Esophagus (tissue), 2 donors: ENCODE results near the gene CERS4. TPM values are rescaled to one million over a fixed set of nuclear protein-coding genes. Genes with fewer than 3 reads are reported as not detected.
"Not testable (repeated sequence)": the region's sequence is repeated elsewhere in the genome, so short reads cannot be mapped to it uniquely, and the experiment has no call there.

Source experiments
- H3K27ac ChIP-seq, 2 donors: one replicate each; pipeline ENCODE4 v1.5.1; 2013; ENCODE audit warnings: low read depth in 2 of 2, mild to moderate bottlenecking in 2 of 2, inconsistent platforms in 1 of 2, low read length in 1 of 2, moderate library complexity in 1 of 2
- H3K27me3 ChIP-seq, 2 donors: one replicate each; pipeline ENCODE4 v1.6.1; 2013; ENCODE audit warnings: low read length in 2 of 2, control low read depth in 1 of 2, mild to moderate bottlenecking in 1 of 2; ENCODE audit not compliant: insufficient read depth in 2 of 2, control insufficient read depth in 1 of 2
- H3K36me3 ChIP-seq, 2 donors: one replicate each; pipeline ENCODE4 v1.6.1; 2013; ENCODE audit warnings: low read length in 1 of 2; ENCODE audit not compliant: control insufficient read depth in 2 of 2, insufficient read depth in 2 of 2
- H3K4me1 ChIP-seq, 2 donors: one replicate each; pipeline ENCODE4 v1.6.1; 2013; ENCODE audit warnings: low read length in 1 of 2; ENCODE audit not compliant: control insufficient read depth in 2 of 2, insufficient read depth in 2 of 2
- H3K4me3 ChIP-seq, 2 donors: one replicate each; pipeline ENCODE4 v1.5.1; 2013; ENCODE audit warnings: low read length in 2 of 2, mild to moderate bottlenecking in 2 of 2, low read depth in 1 of 2, moderate library complexity in 1 of 2
- H3K9me3 ChIP-seq, 2 donors: one replicate each; pipeline ENCODE4 v1.6.1; 2013; ENCODE audit warnings: mild to moderate bottlenecking in 2 of 2, low read depth in 1 of 2, low read length in 1 of 2, moderate library complexity in 1 of 2; ENCODE audit not compliant: control insufficient read depth in 2 of 2, insufficient read depth in 1 of 2
- WGBS, 2 donors: extraction: QIAGEN DNeasy Blood & Tissue Kit; methylation state at CpG; one replicate each; pipeline ENCODE4 v1.1.7; 2013; 5-methylcytosine and 5-hydroxymethylcytosine counted together
- polyA plus RNA-seq, 2 donors: library from polyadenylated mRNA; stranded (reverse); fragments of 200-250 nt; gene quantifications; one replicate each; pipeline ENCODE4 v1.2.3, GENCODE V29; 2013
- donor health status: healthy with polysubstance abuse.
- donor health status: Bipolar disorder and iron deficiency.

CERS4 gene
- polyA plus RNA-seq, 2 donors: 67.7 to 70.0 TPM

DNA sequence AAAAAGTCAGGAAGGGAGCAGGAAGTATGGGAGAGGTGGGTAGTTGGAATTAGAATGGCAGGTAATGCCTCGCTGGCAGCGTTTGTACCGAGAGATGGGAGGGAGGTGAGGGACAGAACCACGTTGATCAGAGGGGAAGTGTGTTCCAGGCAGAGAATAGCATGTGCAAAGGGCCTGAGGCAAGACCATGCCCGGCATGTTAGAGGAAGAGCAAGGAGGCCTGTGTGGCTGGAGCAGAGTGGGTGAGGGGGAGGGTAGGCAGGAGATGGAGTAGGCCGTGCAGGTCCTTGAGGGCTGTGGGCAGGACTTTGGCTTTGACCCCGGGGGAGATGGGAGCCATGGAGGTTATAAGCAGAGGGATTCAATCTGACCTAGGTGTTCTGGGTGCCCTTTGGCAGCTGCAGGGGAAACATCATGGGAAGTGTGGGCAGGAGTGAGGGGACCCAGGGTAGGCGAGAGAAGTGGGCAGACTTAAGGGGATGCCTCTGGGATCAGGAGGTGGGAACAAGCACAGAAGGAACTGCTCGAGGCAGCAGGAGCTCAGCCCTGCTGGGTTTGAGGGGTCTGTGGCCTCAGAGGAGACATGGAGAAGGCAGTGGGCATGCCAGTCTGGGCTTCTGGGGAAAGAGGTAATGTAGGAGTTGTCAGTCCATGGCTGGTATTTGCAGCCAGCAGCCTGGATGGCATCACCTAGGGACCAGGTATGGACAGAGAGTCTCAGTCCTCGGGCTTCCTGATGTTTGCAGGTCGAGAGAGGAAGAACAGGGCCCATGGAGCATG is 50.2 kb downstream of the CERS4 start:
- H3K27me3 ChIP-seq: no peaks in the 10 kb centered on the region
- 86 to 88% methylated on average over 11 of the region's 11 CpGs for WGBS, 2 donors
- no peaks in the 10 kb centered on the region for H3K9me3 ChIP-seq
- no peak overlapping the region for H3K27ac ChIP-seq
- H3K4me1 ChIP-seq: peaks cover 0 to 2% of the 10 kb centered on the region in 2 donors
- peaks cover 17 to 38% of the 10 kb centered on the region in 2 donors for H3K36me3 ChIP-seq
- H3K4me3 ChIP-seq: no peak overlapping the region

DNA sequence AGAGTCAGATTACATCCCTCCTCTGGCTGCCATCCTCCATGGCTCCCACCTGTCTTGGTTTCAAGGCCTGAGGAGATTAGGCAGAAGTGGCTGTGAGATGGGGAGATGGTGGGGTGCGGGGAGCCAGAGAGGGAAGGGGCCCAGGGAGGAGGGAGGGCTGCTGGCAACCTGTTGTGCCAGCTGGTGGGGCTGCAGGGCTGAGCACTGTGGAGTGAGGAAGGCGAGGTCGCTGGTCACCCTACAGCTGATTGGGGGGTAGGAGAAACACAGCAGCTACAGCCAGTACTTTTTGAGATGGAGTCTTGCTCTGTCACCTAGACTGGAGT is 50.7 kb downstream of the CERS4 start:
- Histone ChIP-seq H3K27ac (no peak overlapping the region), H3K36me3 (peaks cover 17 to 36% of the 10 kb centered on the region in 2 donors), H3K9me3 (no peaks in the 10 kb centered on the region), H3K4me1 (peaks cover 0 to 2% of the 10 kb centered on the region in 2 donors), H3K4me3 (no peak overlapping the region), H3K27me3 (no peaks in the 10 kb centered on the region)
- 94 to 95% methylated on average over 3 of the region's 3 CpGs for WGBS, 2 donors

DNA sequence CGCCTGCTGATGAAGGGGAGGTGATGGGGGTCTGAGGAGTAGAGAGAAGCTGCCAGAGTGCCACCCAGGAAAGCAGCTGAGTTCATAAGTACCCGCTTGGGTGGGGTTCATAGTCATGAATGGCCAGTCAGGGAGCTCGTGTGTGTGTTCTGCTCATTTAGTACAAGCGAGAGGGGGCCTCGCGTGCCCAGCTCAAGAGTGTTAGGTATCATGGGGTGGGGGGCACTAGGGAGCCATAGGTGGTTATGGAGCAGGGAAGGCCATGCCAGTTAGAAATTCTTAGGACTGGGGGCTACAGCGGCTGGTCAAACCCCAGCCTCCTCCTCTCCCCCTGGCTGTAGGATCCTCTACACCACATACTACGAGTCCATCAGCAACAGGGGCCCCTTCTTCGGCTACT is 52.2 kb downstream of the CERS4 start:
- no peak overlapping the region for H3K4me3 ChIP-seq
- H3K27me3 ChIP-seq: no peaks in the 10 kb centered on the region
- H3K9me3 ChIP-seq: no peaks in the 10 kb centered on the region
- H3K27ac ChIP-seq: no peak overlapping the region
- no peaks in the 10 kb centered on the region for H3K4me1 ChIP-seq
- peaks cover 12 to 25% of the 10 kb centered on the region in 2 donors for H3K36me3 ChIP-seq
- 92 to 96% methylated on average over 9 of the region's 9 CpGs for WGBS, 2 donors

DNA sequence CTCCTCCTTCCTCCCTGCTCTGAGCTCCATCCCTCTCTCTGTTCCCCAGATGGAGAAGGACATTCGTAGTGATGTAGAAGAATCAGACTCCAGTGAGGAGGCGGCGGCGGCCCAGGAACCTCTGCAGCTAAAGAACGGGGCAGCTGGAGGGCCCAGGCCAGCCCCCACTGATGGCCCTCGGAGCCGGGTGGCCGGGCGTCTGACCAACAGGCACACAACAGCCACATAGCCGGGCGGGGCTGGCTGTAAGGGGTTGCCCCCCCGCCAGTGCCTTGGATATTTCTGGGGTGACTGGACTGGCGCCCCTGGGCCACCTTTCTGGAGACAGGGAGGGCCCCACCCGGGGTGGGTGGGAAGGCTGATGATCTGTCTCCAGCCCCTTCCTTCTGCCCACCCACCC is 52.7 kb downstream of the CERS4 start:
- Histone ChIP-seq H3K36me3 (peaks cover 7 to 20% of the 10 kb centered on the region in 2 donors), H3K27me3 (no peaks in the 10 kb centered on the region), H3K4me1 (no peaks in the 10 kb centered on the region), H3K9me3 (no peaks in the 10 kb centered on the region), H3K27ac (no peak overlapping the region), H3K4me3 (no peak overlapping the region)
- 87 to 95% methylated on average over 12 to 14 of the region's 14 CpGs for WGBS, 2 donors

DNA sequence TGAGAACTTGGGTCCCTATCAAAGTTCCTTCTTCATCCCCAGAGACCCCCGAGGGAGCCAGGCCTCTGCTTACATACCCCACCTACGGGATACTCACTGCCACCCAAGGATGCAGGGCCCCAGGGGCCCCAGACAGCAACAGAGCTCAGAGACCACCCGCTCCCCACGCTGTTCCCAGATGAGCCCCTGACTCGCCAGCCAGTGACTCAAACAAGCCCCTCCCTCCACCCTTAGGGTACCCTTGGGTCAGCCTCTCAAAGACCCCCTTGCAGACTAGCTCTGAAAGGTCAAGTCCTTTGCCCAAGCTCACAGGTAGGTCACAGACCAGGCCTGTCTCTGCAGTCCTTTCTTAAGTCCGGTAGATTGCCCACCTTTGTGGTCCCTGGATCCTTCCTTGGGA is 53.3 kb downstream of the CERS4 start:
- H3K4me3 ChIP-seq: no peak overlapping the region
- no peaks in the 10 kb centered on the region for H3K27me3 ChIP-seq
- WGBS, 2 donors: 93 to 95% methylated on average over 6 of the region's 6 CpGs
- H3K36me3 ChIP-seq: peaks cover 3 to 16% of the 10 kb centered on the region in 2 donors
- H3K9me3 ChIP-seq: no peaks in the 10 kb centered on the region
- no peaks in the 10 kb centered on the region for H3K4me1 ChIP-seq
- H3K27ac ChIP-seq: no peak overlapping the region

DNA sequence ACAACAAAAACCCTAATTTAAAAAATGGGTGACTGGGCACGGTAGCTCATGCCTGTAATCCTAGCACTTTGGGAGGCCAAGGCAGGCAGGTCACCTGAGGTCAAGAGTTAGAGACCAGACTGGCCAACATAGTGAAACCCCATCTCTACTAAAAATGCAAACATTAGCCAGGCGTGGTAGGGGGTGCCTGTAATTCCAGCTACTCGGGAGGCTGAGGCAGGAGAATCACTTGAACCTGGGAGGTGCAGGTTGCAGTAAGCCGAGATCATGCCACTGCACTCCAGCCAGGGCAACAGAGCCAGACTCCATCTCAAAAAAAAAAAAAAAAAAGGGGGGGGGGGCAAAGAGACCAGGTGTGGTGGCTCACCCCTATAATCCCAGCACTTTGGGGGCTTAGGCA is 55.1 kb downstream of the CERS4 start:
- WGBS, 2 donors: 93 to 94% methylated on average over 4 of the region's 4 CpGs
- H3K4me3 ChIP-seq, H3K27ac ChIP-seq: not testable (repeated sequence)

DNA sequence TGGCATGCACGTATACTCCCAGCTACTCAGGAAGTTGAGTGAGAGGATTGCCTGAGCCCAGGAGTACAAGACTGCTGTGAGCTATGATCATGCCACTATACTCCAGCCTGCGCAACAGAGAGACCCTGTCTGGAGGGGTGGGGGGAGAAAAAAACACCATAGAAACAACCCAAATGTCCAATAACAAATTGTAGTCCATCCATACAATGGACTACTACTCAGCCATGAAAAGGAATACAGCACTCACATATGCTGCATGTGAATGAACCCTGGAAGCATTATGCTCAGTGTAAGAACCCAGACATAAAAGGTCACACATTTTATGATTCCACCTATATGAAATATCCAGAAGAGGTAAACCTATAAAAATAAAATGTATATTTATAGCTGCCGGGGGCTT is 56.7 kb downstream of the CERS4 start:
- no peak overlapping the region for H3K4me3 ChIP-seq
- H3K27ac ChIP-seq: no peak overlapping the region
- WGBS, 2 donors: 74 to 75% methylated on average over 3 of the region's 3 CpGs
- peaks cover 3% of the 10 kb centered on the region in 2 donors for H3K36me3 ChIP-seq
- H3K4me1 ChIP-seq: no peaks in the 10 kb centered on the region
- H3K9me3 ChIP-seq: no peaks in the 10 kb centered on the region
- no peaks in the 10 kb centered on the region for H3K27me3 ChIP-seq

More for the DNA sequence above, 55.1 kb downstream of the CERS4 start:
- not testable (repeated sequence) for H3K27me3 ChIP-seq, H3K4me1 ChIP-seq, H3K9me3 ChIP-seq, H3K36me3 ChIP-seq

DNA sequence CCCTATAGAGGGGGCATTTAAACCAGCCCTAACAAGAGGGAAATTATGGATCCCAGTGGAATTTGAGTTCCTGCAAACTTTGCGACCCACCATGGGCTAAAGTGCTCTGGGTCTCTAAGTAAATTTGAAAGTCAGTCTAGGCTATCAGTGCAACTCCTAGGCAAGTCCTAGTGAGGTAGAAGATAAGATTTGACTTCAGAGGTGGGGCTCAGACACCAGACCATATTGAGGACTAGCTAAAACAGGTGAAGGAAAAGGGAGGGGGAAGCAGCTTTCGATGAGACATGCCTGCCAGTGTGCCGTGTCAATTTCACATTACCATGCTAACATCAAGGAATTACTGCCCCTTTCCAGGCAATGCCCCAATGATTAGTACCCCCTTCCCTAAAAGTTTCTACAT is 60.6 kb downstream of the CERS4 start:
- no peak overlapping the region for H3K4me3 ChIP-seq
- H3K36me3 ChIP-seq: no peaks in the 10 kb centered on the region
- no peaks in the 10 kb centered on the region for H3K4me1 ChIP-seq
- H3K27me3 ChIP-seq: no peaks in the 10 kb centered on the region
- H3K27ac ChIP-seq: no peak overlapping the region
- 79 to 92% methylated on average over 3 of the region's 3 CpGs for WGBS, 2 donors
- H3K9me3 ChIP-seq: no peaks in the 10 kb centered on the region

DNA sequence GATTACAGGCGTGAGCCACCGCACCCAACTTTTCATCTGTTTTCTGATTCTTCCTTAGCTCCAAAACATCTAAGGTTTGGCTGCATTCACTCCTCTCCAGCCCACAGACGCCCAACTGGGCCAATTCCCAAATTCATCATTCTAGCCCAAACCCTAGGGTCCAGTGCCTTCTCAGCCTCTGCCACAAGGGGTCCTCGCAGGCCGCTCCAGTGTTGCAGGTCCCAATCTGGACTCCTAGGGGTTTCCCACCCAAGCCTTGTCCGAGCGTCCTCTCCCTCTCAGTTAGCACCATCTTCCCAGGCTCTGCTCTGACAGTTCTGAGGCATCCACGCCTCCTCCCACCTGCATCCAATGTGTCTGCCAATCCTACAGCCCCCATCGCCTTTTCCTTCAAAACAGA is 67.3 kb downstream of the CERS4 start:
- H3K4me3 ChIP-seq: not testable (repeated sequence)
- WGBS, 2 donors: no CpG with 5 or more reads among the region's 9 CpGs

DNA sequence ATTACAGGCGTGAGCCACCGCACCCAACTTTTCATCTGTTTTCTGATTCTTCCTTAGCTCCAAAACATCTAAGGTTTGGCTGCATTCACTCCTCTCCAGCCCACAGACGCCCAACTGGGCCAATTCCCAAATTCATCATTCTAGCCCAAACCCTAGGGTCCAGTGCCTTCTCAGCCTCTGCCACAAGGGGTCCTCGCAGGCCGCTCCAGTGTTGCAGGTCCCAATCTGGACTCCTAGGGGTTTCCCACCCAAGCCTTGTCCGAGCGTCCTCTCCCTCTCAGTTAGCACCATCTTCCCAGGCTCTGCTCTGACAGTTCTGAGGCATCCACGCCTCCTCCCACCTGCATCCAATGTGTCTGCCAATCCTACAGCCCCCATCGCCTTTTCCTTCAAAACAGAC is 82.2 kb downstream of the CERS4 start:
- not testable (repeated sequence) for H3K27me3 ChIP-seq, H3K9me3 ChIP-seq, H3K36me3 ChIP-seq, H3K27ac ChIP-seq, H3K4me3 ChIP-seq, H3K4me1 ChIP-seq
- no CpG with 5 or more reads among the region's 9 CpGs for WGBS, 2 donors

More for the DNA sequence above, 67.3 kb downstream of the CERS4 start:
- H3K27me3 ChIP-seq, H3K9me3 ChIP-seq, H3K36me3 ChIP-seq, H3K4me1 ChIP-seq, H3K27ac ChIP-seq: not testable (repeated sequence)
